K562 (cell line): ENCODE data around the gene NT5DC2.

ENCODE experiments used
- IRF9 ChIP-seq: fragments of 450-650 bp; IDR thresholded peaks from 2 replicates; pipeline ENCODE4 v1.6.1; 2016; ENCODE audit warnings: missing biosample characterization, missing genetic modification characterization
- JUN ChIP-seq, 2 experiments: sonication (generic) in 1 of 2; formaldehyde crosslinking in 1 of 2; IDR thresholded peaks; 2 replicates each; pipeline versions ENCODE4 v1.6.1 to v1.8.0; 2012 to 2022; ENCODE audit warnings: borderline replicate concordance in 2 of 2, mild to moderate bottlenecking in 2 of 2, improper control_type of control experiment in 1 of 2, low read depth in 1 of 2, low read length in 1 of 2, missing genetic modification reagents in 1 of 2
- POLR2A ChIP-seq: fragments of 450-650 bp; conservative IDR thresholded peaks from 2 replicates; pipeline ENCODE4 v1.6.1; 2016

GRCh38 chr3:52518723-52519444, 14.8 kb downstream of the NT5DC2 start:
- no peak for TF ChIP-seq JUN (IDR thresholded peaks at IDR 0.05; ENCODE audit: borderline replicate concordance, low read depth, low read length)
- no peak for TF ChIP-seq JUN (CRISPR knock-in tag; IDR thresholded peaks at IDR 0.05; ENCODE audit: borderline replicate concordance)
- TF ChIP-seq POLR2A = no peak
- no peak for TF ChIP-seq IRF9 (tag)
